HepG2 (cell line): ENCODE results near the gene DENND4C. TPM values are rescaled to one million over a fixed set of nuclear protein-coding genes. Genes with fewer than 3 reads are reported as not detected.

Source experiments
- CEBPB ChIP-seq: IDR thresholded peaks from 2 replicates; pipeline ENCODE4 v1.6.1; 2011; ENCODE audit warnings: low read depth, low read length, improper control_type of control experiment, borderline replicate concordance
- IRF9 ChIP-seq: sonication (generic); formaldehyde crosslinking; IDR thresholded peaks from 2 replicates; pipeline ENCODE4 v1.8.0; 2022; ENCODE audit warnings: missing genetic modification reagents, mild to moderate bottlenecking, borderline replicate concordance
- NFATC3 ChIP-seq: sonication (generic); formaldehyde crosslinking; IDR thresholded peaks from 2 replicates; pipeline ENCODE4 v1.5.1; 2020; ENCODE audit warnings: mild to moderate bottlenecking, missing genetic modification reagents
- PLSCR1 ChIP-seq: sonication (generic); formaldehyde crosslinking; IDR thresholded peaks from 2 replicates; pipeline ENCODE4 v1.5.0; 2020; ENCODE audit warnings: missing genetic modification reagents, mild to moderate bottlenecking, borderline replicate concordance
- POLR2AphosphoS2 ChIP-seq: IDR thresholded peaks from 2 replicates; pipeline ENCODE4 v1.6.1; 2011; ENCODE audit warnings: low read depth, low read length, improper control_type of control experiment
- REL ChIP-seq: sonication (generic); formaldehyde crosslinking; conservative IDR thresholded peaks from 2 replicates; pipeline ENCODE4 v1.8.0; 2022; ENCODE audit warnings: mild to moderate bottlenecking, missing genetic modification reagents, moderate library complexity
- SATB2 ChIP-seq: sonication (generic); formaldehyde crosslinking; IDR thresholded peaks from 2 replicates; pipeline ENCODE4 v1.5.0; 2020; ENCODE audit warnings: missing genetic modification reagents
- SETDB1 ChIP-seq: sonication (generic); formaldehyde crosslinking; IDR thresholded peaks from 2 replicates; pipeline ENCODE4 v1.5.1; 2020; ENCODE audit warnings: missing genetic modification reagents, mild to moderate bottlenecking, borderline replicate concordance
- SNAPC2 ChIP-seq: sonication (generic); formaldehyde crosslinking; IDR thresholded peaks from 2 replicates; pipeline ENCODE4 v1.8.1; 2022; ENCODE audit warnings: mild to moderate bottlenecking, missing genetic modification reagents
- SUZ12 ChIP-seq: fragments of 150-350 bp; IDR thresholded peaks from 2 replicates; pipeline ENCODE4 v1.6.1; 2014; ENCODE audit warnings: low read depth, low read length
- ZBTB14 ChIP-seq: sonication (generic); formaldehyde crosslinking; IDR thresholded peaks from 2 replicates; pipeline ENCODE4 v1.4.0; 2020; ENCODE audit warnings: missing genetic modification reagents
- ZNF10 ChIP-seq: sonication (generic); formaldehyde crosslinking; IDR thresholded peaks from 2 replicates; pipeline ENCODE4 v1.4.0; 2020; ENCODE audit warnings: mild to moderate bottlenecking, low read depth, missing genetic modification reagents, borderline replicate concordance
- ZNF124 ChIP-seq: sonication (generic); formaldehyde crosslinking; IDR thresholded peaks from 2 replicates; pipeline ENCODE4 v1.4.0; 2020; ENCODE audit warnings: missing genetic modification reagents
- ZNF337 ChIP-seq: sonication (generic); formaldehyde crosslinking; IDR thresholded peaks from 2 replicates; pipeline ENCODE4 v1.5.1; 2020; ENCODE audit warnings: missing genetic modification reagents, low read depth, mild to moderate bottlenecking, borderline replicate concordance
- ZNF501 ChIP-seq: sonication (generic); formaldehyde crosslinking; IDR thresholded peaks from 2 replicates; pipeline ENCODE4 v1.5.1; 2020; ENCODE audit warnings: mild to moderate bottlenecking, moderate library complexity, missing genetic modification reagents
- ZNF563 ChIP-seq: sonication (generic); formaldehyde crosslinking; IDR thresholded peaks from 2 replicates; pipeline ENCODE4 v1.8.0; 2022; ENCODE audit warnings: mild to moderate bottlenecking, moderate library complexity, missing genetic modification reagents
- ZNF75D ChIP-seq: sonication (generic); formaldehyde crosslinking; IDR thresholded peaks from 2 replicates; pipeline ENCODE4 v1.8.1; 2023; ENCODE audit warnings: missing genetic modification reagents, mild to moderate bottlenecking, borderline replicate concordance
- ZSCAN22 ChIP-seq: sonication (generic); formaldehyde crosslinking; IDR thresholded peaks from 2 replicates; pipeline ENCODE4 v1.4.0; 2020; ENCODE audit warnings: mild to moderate bottlenecking, missing genetic modification reagents
- polyA plus RNA-seq, 8 experiments: library from polyadenylated mRNA; depleted of rRNA in 3 of 8; stranded (reverse) in 7 of 8; unstranded in 1 of 8; fragments of >200 nt; fragmentation: Illumina TruSeq in 4 of 8; extraction: Trizol in 4 of 8; gene quantifications; 2 replicates each; pipeline versions ENCODE4 v1.2.1 to v1.2.3, GENCODE V29; 2011 to 2016; ENCODE audit warnings: low read depth in 4 of 8, missing spikeins in 1 of 8, mixed read lengths in 1 of 8; ENCODE audit not compliant: insufficient read depth in 1 of 8
- total RNA-seq, 5 experiments: library from RNA; depleted of rRNA; stranded (reverse); fragments of >200 nt; fragmentation: Illumina TruSeq; extraction: Trizol; gene quantifications; 2 replicates each; pipeline ENCODE4 v1.2.3, GENCODE V29; 2016; ENCODE audit warnings: low read depth in 1 of 5
- TF ChIP-seq, protein P1 (sequence below): sonication (generic); formaldehyde crosslinking; IDR thresholded peaks from 2 replicates; pipeline ENCODE4 v1.4.0; 2020; ENCODE audit warnings: mild to moderate bottlenecking, missing genetic modification reagents, borderline replicate concordance
- TF ChIP-seq, protein P2 (sequence below), 2 experiments: fragments of 450-650 bp in 1 of 2; sonication (generic) in 1 of 2; formaldehyde crosslinking; IDR thresholded peaks; 2 replicates each; pipeline versions ENCODE4 v1.5.0 to v1.8.0; 2020 to 2022; ENCODE audit warnings: mild to moderate bottlenecking in 1 of 2, missing genetic modification reagents in 1 of 2

DENND4C gene
- total and polyA plus RNA-seq, 2 of the 13 experiments (the other 11 are each of a cell fraction or from before 2014, with no cell fraction given), result 19.1 to 27.2 TPM

DNA sequence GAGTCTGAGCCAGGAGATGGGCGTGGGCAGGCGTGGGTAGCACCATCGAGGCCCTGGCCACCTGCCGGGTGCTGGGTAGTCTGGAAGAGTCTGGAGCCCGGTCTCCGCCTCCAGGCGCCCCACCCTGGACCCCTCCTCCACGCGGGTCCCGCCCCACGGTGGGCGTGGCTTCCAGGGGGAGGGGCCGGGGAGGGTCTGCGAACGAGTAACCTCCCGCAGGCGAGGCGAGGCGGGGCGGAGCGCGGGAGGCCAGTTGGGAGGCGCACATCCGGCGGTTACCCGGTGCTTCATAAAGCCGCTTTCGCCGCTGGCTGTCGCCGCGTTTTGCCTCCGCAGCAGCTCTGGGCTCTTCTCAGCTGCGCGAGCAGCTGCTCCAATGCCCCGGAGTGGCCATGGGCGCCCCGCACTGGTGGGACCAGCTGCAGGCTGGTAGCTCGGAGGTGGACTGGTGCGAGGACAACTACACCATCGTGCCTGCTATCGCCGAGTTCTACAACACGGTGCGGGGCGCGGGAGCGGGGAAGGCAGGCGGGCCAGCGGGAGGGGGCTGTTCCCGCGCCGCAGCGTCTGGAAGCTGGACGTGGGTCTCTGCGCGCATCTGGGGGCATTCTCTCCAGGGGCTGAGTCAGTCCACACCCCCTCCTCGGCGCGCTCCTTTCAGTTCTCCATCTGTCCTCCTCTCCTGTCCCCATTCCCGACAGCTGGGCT lies 178.4 kb downstream of the DENND4C start, which contains the start of gene ACER2 (continued):
- TF ChIP-seq REL (CRISPR knock-in tag), result no peak; the same call in 1 of the 2 replicates
- TF ChIP-seq SETDB1, result no peak
- no peak for TF ChIP-seq POLR2AphosphoS2
- TF ChIP-seq PLSCR1 (CRISPR knock-in tag), result no peak
- no peak for TF ChIP-seq ZNF10 (CRISPR knock-in tag)
- no peak; the same call in 1 of the 2 replicates for TF ChIP-seq SNAPC2 (CRISPR knock-in tag)
- no peak for TF ChIP-seq ZNF75D (CRISPR knock-in tag)
- TF ChIP-seq IRF9 (CRISPR knock-in tag), result no peak
- no peak for TF ChIP-seq CEBPB
- no peak for TF ChIP-seq ZNF337
- peak; percentile 69; the same call in 1 of the 2 replicates for TF ChIP-seq SATB2
- no peak for TF ChIP-seq SUZ12
- TF ChIP-seq NFATC3 (CRISPR knock-in tag), result no peak
- TF ChIP-seq, protein P1, sequence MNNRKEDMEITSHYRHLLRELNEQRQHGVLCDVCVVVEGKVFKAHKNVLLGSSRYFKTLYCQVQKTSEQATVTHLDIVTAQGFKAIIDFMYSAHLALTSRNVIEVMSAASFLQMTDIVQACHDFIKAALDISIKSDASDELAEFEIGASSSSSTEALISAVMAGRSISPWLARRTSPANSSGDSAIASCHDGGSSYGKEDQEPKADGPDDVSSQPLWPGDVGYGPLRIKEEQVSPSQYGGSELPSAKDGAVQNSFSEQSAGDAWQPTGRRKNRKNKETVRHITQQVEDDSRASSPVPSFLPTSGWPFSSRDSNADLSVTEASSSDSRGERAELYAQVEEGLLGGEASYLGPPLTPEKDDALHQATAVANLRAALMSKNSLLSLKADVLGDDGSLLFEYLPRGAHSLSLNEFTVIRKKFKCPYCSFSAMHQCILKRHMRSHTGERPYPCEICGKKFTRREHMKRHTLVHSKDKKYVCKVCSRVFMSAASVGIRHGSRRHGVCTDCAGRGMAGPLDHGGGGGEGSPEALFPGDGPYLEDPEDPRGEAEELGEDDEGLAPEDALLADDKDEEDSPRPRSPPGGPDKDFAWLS (CRISPR knock-in tag), result no peak
- peak; percentile 12; the same call in 1 of the 2 replicates for TF ChIP-seq ZNF563 (CRISPR knock-in tag)
- TF ChIP-seq ZNF501 (CRISPR knock-in tag), result peak; percentile 75
- TF ChIP-seq, protein P2, sequence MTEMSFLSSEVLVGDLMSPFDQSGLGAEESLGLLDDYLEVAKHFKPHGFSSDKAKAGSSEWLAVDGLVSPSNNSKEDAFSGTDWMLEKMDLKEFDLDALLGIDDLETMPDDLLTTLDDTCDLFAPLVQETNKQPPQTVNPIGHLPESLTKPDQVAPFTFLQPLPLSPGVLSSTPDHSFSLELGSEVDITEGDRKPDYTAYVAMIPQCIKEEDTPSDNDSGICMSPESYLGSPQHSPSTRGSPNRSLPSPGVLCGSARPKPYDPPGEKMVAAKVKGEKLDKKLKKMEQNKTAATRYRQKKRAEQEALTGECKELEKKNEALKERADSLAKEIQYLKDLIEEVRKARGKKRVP (CRISPR knock-in tag; IDR thresholded peaks at IDR 0.05), result 0 out of 4 replicates have a peak, but pooled peaks of 1 of the 2 experiments have one; percentile 24
- peak; percentile 34; the same call in 1 of the 2 replicates for TF ChIP-seq ZBTB14
- no peak for TF ChIP-seq ZSCAN22 (CRISPR knock-in tag)
- TF ChIP-seq ZNF124 (CRISPR knock-in tag), result peak; percentile 44; the same call in 1 of the 2 replicates
